ENCODE measurements around the gene ARHGAP29. TPM values are rescaled to one million over a fixed set of nuclear protein-coding genes. Genes with fewer than 3 reads are reported as not detected.
A peak's percentile ranks its signal among the peaks of the same experiment; 100 is the strongest.

Gene ARHGAP29
- total and polyA plus RNA-seq, 2 of the 8 experiments (the other 6 are each of a cell fraction or from before 2014, with no cell fraction given), result 0.57 to 3.2 TPM

DNA sequence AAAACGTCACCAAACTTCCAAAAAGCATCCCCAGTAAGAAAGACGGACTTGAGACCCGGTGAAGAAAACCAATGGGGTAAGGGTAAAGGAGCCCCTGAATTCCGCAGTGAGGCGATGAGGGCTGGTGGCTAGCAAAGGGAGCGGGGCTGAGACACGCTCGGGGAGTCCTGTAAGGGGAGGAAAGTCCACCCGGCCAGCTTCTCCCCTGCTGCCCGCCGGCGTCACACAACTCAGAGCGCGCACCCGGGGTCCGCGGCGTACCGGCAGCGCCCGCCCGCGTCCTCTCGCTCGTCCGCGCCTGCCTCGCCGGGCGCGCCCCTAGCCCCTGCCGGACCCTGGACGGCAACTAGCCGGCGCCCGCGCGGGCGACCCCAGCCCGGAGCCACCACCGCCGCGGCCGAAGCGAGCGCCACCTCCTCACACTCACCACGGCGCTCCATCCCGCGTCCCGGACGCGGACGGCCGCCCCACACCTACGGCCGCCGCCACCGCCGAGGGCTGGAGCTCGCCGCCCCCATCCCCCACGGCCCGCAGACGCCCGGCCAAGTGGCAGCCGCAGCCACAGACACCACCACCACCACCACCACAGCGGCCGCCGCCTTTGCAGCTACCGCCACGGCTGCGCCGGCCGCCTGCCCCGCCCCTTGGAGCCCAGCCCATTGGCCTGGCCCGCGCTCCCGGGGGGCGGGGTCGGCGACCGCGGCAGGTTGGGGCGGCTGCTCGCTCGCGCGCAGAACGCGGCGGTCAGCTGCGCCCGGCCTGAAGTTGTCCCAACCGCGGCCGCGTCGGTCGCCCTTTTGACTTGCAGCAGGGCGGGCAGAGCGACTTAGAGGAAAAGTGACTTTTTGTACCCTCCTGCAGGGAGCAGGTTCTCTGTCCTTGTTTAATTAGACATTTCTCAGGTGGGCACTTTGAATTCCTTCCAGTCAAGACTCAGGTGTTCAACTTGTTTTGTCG lies 10.0 kb upstream of the ARHGAP29 start (continued):
- TF ChIP-seq CTBP2 (IDR thresholded peaks at IDR 0.05; ENCODE audit: borderline replicate concordance, insufficient read depth, insufficient read length, low read length) (no peak), CHD1 (IDR thresholded peaks at IDR 0.05; ENCODE audit: low read depth, low read length) (no peak), TEAD4 (IDR thresholded peaks at IDR 0.05; ENCODE audit: low read depth, low read length) (no peak), FOSL1 (IDR thresholded peaks at IDR 0.05; ENCODE audit: insufficient read depth, low read depth, low read length) (no peak), YY1 (IDR thresholded peaks at IDR 0.05; ENCODE audit: low read depth, low read length) (no peak), HDAC6 (IDR thresholded peaks at IDR 0.05; ENCODE audit: low read depth, low read length) (no peak), EGR1 (IDR thresholded peaks at IDR 0.05; ENCODE audit: borderline replicate concordance, low read depth, low read length) (peak; percentile 70; the same call in 1 of the 2 replicates), CHD2 (IDR thresholded peaks at IDR 0.05; ENCODE audit: low read length) (no peak), MAFK (IDR thresholded peaks at IDR 0.05; ENCODE audit: low read depth, low read length) (no peak), ASH2L (IDR thresholded peaks at IDR 0.05; ENCODE audit: low read length) (no peak), SIX5 (IDR thresholded peaks at IDR 0.05; ENCODE audit: low read depth, low read length) (no peak), TAF1 (IDR thresholded peaks at IDR 0.05; ENCODE audit: low read depth, low read length) (peak; percentile 51; the same call in 1 of the 2 replicates), GTF2F1 (IDR thresholded peaks at IDR 0.05; ENCODE audit: borderline replicate concordance, low read depth, low read length) (no peak), EP300 (IDR thresholded peaks at IDR 0.05; ENCODE audit: borderline replicate concordance in 1 of 2, low read depth in 2 of 2, low read length in 2 of 2) (no peak), HDAC2 (IDR thresholded peaks at IDR 0.05; ENCODE audit: borderline replicate concordance in 1 of 2, low read depth in 2 of 2, low read length in 2 of 2) (0 out of 4 replicates have a peak, but pooled peaks of 1 of the 2 experiments have one; percentile 34), KDM5A (IDR thresholded peaks at IDR 0.05; ENCODE audit: low read length) (no peak), SRF (IDR thresholded peaks at IDR 0.05; ENCODE audit: low read depth, low read length) (no peak), NANOG (IDR thresholded peaks at IDR 0.05; ENCODE audit: insufficient read depth, low read depth, low read length, poor library complexity, severe bottlenecking) (no peak), TBP (IDR thresholded peaks at IDR 0.05; ENCODE audit: low read depth, low read length) (no peak), SP1 (IDR thresholded peaks at IDR 0.05; ENCODE audit: low read depth, low read length) (no peak), SUZ12 (IDR thresholded peaks at IDR 0.05; ENCODE audit: low read length) (peak; percentile 76)
- TF ChIP-seq, protein P1, sequence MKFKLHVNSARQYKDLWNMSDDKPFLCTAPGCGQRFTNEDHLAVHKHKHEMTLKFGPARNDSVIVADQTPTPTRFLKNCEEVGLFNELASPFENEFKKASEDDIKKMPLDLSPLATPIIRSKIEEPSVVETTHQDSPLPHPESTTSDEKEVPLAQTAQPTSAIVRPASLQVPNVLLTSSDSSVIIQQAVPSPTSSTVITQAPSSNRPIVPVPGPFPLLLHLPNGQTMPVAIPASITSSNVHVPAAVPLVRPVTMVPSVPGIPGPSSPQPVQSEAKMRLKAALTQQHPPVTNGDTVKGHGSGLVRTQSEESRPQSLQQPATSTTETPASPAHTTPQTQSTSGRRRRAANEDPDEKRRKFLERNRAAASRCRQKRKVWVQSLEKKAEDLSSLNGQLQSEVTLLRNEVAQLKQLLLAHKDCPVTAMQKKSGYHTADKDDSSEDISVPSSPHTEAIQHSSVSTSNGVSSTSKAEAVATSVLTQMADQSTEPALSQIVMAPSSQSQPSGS (IDR thresholded peaks at IDR 0.05; ENCODE audit: low read length), result no peak
